GM19099 (cell line): ENCODE results near the gene AMDHD2.
A peak's percentile ranks its signal among the peaks of the same experiment; 100 is the strongest.

Experiments
- POLR2A ChIP-seq: IDR thresholded peaks from 3 replicates; pipeline ENCODE4 v1.6.1; 2011; ENCODE audit warnings: low read depth; ENCODE audit not compliant: insufficient read length; ENCODE audit errors: extremely low read depth

AMDHD2 gene, protein sequence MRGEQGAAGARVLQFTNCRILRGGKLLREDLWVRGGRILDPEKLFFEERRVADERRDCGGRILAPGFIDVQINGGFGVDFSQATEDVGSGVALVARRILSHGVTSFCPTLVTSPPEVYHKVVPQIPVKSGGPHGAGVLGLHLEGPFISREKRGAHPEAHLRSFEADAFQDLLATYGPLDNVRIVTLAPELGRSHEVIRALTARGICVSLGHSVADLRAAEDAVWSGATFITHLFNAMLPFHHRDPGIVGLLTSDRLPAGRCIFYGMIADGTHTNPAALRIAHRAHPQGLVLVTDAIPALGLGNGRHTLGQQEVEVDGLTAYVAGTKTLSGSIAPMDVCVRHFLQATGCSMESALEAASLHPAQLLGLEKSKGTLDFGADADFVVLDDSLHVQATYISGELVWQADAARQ

DNA sequence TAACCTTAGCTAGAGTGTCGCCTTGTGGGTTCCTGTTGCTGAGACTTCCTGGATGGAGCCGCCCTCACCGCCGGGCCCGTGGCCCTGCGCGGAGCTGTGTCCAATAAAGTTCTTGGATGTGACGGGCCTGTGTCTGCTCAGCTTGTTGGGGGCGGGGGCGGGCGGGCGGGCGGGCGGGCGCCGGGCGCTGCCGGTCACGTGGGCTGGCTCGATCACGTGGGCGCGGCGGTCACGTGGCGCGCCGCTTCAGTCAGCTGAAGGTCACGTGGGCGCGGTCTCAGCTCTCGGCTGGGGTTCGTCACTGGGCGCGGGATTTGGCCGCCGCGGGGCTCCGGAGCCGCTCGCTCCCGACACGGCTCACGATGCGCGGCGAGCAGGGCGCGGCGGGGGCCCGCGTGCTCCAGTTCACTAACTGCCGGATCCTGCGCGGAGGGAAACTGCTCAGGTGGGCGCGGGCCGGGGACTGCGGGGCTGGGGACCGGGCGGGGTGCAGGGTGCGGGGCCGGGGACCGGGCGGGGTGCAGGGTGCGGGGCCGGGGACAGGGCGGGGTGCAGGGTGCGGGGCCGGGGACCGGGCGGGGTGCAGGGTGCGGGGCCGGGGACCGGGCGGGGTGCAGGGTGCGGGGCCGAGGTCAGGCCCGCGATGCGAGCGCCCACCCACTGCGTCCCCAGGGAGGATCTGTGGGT is at the start of gene AMDHD2:
Gene AMDHD2 (plus strand): TSS at position 275 of the 687 bp plus-strand sequence. CDS start 88 bp downstream, at position 363.
- peak; percentile 70 for TF ChIP-seq POLR2A

DNA sequence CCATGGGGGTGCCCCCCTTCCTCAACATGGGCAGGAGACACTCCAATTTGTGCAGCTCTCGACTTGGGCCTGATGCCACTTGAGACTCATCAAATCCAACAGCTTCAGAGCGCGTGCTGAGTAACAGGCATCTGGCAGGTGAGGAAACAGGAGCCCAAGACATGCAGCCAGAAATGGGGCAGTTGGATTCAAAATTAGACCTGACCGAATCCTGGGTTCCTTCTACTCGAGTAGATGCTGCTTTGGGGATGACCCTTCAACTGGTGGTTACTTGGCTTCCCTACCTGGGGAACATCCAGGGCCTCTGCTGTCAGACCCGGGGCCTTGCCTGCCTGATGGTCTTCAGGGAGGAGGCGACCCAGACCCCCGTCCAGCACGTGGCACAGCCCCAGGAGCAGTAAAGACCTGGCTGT is 49.6 kb upstream of the AMDHD2 start:
- no peak for TF ChIP-seq POLR2A

DNA sequence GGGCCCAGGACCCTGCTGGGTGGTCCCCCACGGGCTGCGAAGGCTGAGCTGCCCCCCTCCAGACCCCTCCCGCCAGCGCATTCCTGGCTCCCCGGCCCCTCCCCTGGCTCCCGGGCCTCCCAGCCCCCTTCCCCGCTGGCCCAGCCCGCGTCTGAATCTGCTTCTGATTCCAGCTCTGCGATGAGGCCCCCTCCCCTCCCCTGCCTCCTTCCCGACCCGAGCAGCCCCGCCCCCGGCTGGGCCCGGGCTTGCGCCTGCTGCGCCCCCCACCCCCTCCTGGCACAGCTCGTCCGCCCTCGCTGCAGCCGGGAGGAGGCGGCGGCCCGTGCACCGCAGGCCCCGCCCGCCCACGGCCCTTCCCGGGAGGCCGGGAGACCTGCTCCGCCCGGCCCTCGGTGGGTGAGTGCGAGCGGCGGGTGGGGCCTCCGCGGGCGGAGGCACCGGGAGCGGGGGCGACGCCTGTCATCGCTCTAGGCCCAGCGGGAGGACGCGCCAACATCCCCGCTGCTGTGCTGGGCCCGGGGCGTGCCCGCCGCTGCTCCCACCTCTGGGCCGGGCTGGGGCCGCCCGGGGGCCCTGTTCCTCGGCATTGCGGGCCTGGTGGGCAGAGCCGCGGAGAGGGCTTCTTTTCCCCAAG is 49.0 kb upstream of the AMDHD2 start, which contains the start of gene NTN3:
Gene NTN3 (plus strand): TSS at position 282 of the 637 bp plus-strand sequence. CDS start 405 bp downstream, outside the sequence.
- no peak for TF ChIP-seq POLR2A

DNA sequence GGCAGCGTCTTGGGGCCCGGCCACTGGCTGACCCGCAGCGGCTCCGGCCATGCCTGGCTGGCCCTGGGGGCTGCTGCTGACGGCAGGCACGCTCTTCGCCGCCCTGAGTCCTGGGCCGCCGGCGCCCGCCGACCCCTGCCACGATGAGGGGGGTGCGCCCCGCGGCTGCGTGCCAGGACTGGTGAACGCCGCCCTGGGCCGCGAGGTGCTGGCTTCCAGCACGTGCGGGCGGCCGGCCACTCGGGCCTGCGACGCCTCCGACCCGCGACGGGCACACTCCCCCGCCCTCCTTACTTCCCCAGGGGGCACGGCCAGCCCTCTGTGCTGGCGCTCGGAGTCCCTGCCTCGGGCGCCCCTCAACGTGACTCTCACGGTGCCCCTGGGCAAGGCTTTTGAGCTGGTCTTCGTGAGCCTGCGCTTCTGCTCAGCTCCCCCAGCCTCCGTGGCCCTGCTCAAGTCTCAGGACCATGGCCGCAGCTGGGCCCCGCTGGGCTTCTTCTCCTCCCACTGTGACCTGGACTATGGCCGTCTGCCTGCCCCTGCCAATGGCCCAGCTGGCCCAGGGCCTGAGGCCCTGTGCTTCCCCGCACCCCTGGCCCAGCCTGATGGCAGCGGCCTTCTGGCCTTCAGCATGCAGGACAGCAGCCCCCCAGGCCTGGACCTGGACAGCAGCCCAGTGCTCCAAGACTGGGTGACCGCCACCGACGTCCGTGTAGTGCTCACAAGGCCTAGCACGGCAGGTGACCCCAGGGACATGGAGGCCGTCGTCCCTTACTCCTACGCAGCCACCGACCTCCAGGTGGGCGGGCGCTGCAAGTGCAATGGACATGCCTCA is 48.3 kb upstream of the AMDHD2 start:
- no peak for TF ChIP-seq POLR2A

DNA sequence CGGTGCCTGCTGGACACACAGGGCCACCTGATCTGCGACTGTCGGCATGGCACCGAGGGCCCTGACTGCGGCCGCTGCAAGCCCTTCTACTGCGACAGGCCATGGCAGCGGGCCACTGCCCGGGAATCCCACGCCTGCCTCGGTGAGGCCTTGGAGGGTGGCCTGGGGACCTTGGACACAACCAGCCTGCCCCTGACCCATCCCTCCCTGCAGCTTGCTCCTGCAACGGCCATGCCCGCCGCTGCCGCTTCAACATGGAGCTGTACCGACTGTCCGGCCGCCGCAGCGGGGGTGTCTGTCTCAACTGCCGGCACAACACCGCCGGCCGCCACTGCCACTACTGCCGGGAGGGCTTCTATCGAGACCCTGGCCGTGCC is 47.7 kb upstream of the AMDHD2 start:
- TF ChIP-seq POLR2A = no peak

DNA sequence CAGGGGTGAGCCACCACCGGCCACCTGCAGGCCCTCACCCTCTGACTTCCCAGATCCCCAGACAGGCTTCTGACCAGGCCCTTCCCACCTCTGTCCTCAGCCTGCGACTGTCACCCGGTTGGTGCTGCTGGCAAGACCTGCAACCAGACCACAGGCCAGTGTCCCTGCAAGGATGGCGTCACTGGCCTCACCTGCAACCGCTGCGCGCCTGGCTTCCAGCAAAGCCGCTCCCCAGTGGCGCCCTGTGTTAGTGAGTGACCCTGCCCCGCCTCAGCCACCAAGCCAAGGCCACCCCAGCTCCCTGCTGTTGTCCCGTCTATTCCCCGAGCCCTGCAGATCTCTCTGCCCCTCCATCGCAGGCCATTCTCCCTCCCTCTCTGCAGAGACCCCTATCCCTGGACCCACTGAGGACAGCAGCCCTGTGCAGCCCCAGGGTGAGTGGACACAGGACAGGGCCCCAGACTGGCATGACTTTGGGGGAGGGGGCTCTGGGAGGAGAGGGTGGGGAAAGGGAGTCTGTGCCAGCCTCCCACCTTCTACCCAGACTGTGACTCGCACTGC is 47.2 kb upstream of the AMDHD2 start:
- no peak for TF ChIP-seq POLR2A

DNA sequence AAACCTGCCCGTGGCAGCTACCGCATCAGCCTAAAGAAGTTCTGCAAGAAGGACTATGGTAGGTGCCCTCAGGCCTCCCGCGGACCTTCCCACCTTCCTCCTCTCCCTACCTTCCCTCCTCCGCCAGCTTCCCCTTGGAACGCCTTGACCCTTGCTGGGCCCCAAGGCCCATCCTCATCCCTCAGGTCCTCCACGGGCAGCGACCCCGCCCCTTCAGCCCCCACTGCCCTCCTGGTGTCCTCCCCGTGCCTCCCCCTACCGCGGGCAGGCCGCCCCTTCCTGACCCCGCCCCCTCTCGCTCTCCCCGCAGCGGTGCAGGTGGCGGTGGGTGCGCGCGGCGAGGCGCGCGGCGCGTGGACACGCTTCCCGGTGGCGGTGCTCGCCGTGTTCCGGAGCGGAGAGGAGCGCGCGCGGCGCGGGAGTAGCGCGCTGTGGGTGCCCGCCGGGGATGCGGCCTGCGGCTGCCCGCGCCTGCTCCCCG is 46.7 kb upstream of the AMDHD2 start:
- TF ChIP-seq POLR2A = no peak

DNA sequence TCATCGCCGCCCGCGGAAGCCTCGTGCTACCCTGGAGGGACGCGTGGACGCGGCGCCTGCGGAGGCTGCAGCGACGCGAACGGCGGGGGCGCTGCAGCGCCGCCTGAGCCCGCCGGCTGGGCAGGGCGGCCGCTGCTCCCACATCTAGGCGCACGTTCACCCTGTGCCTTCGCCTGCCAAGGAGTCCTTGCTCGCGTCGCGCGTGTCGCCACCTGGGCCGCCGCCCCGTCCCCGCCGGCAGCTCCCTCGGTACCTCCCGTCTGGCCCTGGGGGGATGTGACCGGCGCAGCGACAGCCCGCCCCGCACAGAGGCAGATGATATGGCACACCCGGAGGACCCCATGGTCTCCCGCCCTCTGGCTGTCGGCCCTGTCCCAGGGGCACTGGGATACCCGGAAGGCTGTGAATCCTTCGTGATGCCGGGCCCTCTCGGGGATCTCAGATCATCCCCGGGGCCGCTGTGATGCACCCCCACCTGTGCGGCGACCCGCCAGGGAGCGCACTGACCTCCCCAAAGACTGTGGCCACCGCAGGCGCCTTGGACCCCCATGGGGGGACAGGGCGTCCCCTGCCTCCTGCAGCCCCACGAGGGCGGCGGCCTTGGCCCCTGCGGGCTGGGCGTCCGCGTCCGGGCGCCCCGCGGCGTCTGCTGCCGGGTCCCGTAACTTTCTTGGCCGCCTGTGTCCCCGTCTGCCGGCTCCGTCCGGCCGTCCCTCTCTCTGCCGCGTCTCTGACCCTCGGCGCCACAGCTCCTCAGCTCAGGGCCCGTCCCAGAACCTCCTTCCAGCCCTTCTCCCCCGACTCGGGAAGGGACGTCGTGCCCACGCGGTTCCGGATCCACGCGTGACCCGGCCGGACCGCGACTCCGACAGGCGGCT is 45.9 kb upstream of the AMDHD2 start:
- no peak for TF ChIP-seq POLR2A

DNA sequence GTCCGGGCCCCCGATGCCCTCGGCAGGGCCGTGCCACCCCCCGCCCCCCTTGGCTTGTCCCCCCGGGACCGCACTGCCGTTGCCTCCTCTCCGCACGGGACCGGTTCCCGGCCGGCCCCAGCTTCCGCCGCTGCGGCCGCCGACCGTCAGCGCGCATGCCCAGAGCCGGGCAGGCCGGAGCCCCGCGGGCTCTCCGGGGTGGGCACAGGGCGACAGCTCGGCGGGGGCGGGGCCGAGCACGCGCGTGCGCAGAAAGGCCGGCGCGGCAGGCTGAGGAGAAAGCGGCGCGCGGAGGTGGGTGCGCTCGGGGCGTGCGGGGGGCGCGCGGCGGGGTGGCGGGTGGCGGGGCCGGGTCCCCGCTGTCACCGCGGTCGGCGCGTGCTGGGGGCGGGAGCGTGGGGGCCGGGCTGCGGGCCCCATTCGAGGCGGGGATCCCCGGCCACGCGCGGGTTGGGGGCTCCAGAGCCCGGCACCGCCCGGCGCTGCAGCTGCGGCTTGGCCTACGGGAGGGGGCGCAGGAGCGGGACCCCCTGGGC is 45.2 kb upstream of the AMDHD2 start, which contains the start of gene TBC1D24:
Gene TBC1D24 (plus strand): TSS at position 251 of the 536 bp plus-strand sequence. CDS start 21,022 bp downstream, outside the sequence.
- TF ChIP-seq POLR2A = peak; percentile 76

DNA sequence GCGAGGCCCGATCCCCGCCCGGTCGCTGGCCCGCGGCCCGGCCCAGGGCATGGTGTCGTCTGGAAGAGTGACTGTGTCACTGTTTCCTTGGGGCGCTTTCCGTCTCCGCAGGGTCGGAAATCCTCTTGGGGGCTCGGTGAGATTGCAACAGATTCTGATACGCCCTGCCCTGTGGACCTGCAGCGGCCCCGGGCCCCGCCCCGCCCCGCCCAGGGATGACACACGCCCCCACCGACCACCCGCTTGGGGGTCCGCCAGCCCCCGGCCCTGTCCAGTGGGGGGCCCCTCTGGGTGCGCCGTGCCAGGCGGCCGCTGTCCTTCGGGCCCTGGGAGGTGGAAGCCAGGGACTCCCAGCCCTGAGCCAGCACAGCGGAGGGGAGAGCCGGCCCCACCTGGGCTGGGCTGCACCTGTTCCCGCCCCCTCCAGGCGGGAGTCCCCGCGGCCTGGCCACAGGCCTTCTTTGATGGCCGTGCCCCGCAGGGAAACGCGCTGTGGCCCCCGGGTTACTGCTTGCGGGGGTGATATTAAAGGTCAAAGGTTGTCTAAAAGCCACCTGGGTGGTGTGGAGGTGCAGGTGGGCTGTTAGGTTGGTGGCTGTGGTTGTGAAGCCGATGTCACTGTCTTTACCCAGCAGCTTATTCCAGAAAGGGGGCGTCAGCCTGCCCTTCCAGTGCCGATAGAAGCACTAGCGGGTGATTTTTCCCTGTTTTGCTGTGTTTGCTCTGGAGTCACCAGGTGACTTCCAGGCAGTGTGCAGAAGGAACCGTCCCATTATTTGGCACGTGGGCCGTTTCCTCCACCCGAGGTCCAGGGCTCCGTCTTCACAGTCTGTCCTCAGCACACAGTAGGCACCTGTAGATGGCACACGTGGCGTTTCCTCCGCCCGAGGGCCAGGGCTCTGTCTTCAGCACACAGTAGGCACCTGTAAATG is 44.5 kb upstream of the AMDHD2 start:
- no peak for TF ChIP-seq POLR2A

DNA sequence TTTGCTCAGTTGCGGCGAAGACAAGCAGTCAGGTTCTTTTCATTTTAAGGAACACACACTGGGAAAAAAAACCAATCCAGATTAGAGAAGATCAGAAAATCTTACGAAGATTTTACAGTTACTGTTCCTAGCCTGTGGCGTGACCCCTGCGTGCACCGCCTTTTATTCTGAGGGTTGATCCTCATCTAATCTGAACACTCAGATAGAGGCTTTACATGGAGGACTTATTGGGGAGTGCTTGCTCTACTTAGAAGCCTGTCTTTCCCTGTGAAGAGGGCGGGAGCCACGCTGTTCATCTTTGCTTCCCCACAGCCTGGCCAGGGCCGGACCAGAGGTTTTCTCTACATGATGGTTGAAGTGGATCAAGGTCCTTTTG is 43.8 kb upstream of the AMDHD2 start:
- no peak for TF ChIP-seq POLR2A

DNA sequence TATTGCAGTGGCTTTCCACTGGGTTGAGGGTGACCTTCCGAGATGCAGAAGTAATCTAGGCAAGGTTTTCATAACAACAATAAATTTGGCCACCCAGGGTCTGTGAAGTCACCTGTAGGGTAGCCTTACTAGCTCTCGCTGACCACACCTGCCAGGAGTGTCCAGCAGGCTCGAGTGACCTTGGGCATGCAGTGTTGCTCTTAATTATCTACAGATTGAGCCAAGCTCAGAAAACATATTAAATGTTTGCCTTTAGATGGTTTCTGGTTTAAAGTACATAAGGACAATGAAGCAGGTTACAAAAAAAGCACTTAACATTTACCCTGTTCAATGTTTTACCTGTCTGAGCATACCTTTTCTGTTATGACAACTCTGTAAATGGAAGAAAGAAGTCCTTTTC is 43.4 kb upstream of the AMDHD2 start:
- no peak for TF ChIP-seq POLR2A

DNA sequence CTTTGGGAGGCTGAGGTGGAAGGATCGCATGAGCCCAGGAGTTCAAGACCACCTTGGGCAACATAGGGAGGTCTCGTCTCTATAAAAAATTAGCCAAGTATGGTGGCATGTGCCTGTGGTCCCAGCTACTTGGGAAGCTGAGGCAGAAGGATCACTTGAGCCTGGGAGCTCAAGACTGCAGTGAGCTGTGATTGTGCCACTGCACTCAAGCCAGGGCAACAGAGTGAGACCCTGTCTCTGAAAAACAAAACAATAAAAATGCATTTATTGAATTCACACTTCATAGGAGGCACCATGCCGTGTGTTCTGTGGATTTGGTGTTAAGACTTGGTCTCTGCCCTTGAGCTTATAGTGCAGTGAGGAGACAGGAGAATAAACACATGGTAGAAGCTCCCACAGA is 42.8 kb upstream of the AMDHD2 start:
- no peak for TF ChIP-seq POLR2A
